AG09309 (cell line): Measurements from ENCODE around the gene CDC42BPA.

Experiments
- DNase-seq: peaks from one replicate; pipeline ENCODE4 v3.0.0-alpha.2; 2010; ENCODE audit warnings: low read depth
- H3K4me3 ChIP-seq: 2 replicates; pipeline ENCODE4 v1.5.1; 2011; ENCODE audit warnings: mild to moderate bottlenecking, low read depth, low read length, moderate library complexity; ENCODE audit not compliant: control insufficient read depth
- CTCF ChIP-seq: IDR thresholded peaks from 2 replicates; pipeline ENCODE4 v1.5.1; 2011; ENCODE audit warnings: mild to moderate bottlenecking, low read depth, low read length, inconsistent platforms; ENCODE audit not compliant: insufficient read depth, control insufficient read depth; ENCODE audit errors: missing control alignments

Gene CDC42BPA

GRCh38 chr1:226966683-226967082, 351.6 kb downstream of the CDC42BPA start:
- no peak overlapping the region for H3K4me3 ChIP-seq
- TF ChIP-seq CTCF, result no peak
- DNase-seq, result no peak

- no peak for DNase-seq
- H3K4me3 ChIP-seq, result no peak overlapping the region
- no peak for TF ChIP-seq CTCF
Measured at GRCh38 chr1:226965581-226966440, 352.5 kb downstream of the CDC42BPA start.

- no peak overlapping the region for H3K4me3 ChIP-seq
- no peak for TF ChIP-seq CTCF
- DNase-seq, result no peak
Measured at GRCh38 chr1:226964611-226965486, 353.4 kb downstream of the CDC42BPA start.

- no peak for DNase-seq
- H3K4me3 ChIP-seq, result no peak overlapping the region
- no peak for TF ChIP-seq CTCF
Measured at GRCh38 chr1:226964068-226964425, 354.2 kb downstream of the CDC42BPA start.

- TF ChIP-seq CTCF, result no peak
- DNase-seq, result no peak
- H3K4me3 ChIP-seq, result no peak overlapping the region
Measured at GRCh38 chr1:226962421-226963391, 355.6 kb downstream of the CDC42BPA start.
